Stimulated activated CD4-positive, alpha-beta T cell treated with anti-CD3 and anti-CD28 coated beads, TNF-alpha, amount 100 ng/mL, for 48 hours (primary cell): ENCODE results near the gene GALNT2.

Experiments used
- DNase-seq, 3 donors: peaks; one replicate each; pipeline ENCODE4 v3.0.0-alpha.2; 2020; ENCODE audit warnings: low read depth in 3 of 3

Gene GALNT2

GRCh38 chr1:230066466-230067404 lies at the start of gene GALNT2:
Gene GALNT2 (plus strand): TSS chr1:230067238. CDS start chr1:230067281, 43 bp downstream.
- peak; percentile 66 to 85 (median 83) for DNase-seq

GRCh38 chr1:230020451-230020850 lies 46.6 kb upstream of the GALNT2 start:
- DNase-seq, result no peak

GRCh38 chr1:230022666-230023380 lies 44.2 kb upstream of the GALNT2 start:
- DNase-seq, result no peak

- no peak for DNase-seq
Measured at GRCh38 chr1:230025686-230026085, 41.4 kb upstream of the GALNT2 start.

GRCh38 chr1:230026139-230026538 lies 40.9 kb upstream of the GALNT2 start:
- no peak for DNase-seq

- DNase-seq, result no peak
Measured at GRCh38 chr1:230026572-230026971, 40.5 kb upstream of the GALNT2 start.

GRCh38 chr1:230028602-230029223 lies 38.3 kb upstream of the GALNT2 start:
- DNase-seq, result no peak

- no peak for DNase-seq
Measured at GRCh38 chr1:230029244-230029941, 37.6 kb upstream of the GALNT2 start.

- DNase-seq, result no peak
Measured at GRCh38 chr1:230030122-230030821, 36.8 kb upstream of the GALNT2 start.

- DNase-seq, result no peak
Measured at GRCh38 chr1:230031131-230031530, 35.9 kb upstream of the GALNT2 start.

- no peak for DNase-seq
Measured at GRCh38 chr1:230032516-230033281, 34.3 kb upstream of the GALNT2 start.

GRCh38 chr1:230037261-230037660 lies 29.8 kb upstream of the GALNT2 start:
- DNase-seq, result no peak

- no peak for DNase-seq
Measured at GRCh38 chr1:230040440-230040839, 26.6 kb upstream of the GALNT2 start.

GRCh38 chr1:230043081-230043480 lies 24.0 kb upstream of the GALNT2 start:
- DNase-seq, result no peak

- DNase-seq, result no peak
Measured at GRCh38 chr1:230044729-230045128, 22.3 kb upstream of the GALNT2 start.

GRCh38 chr1:230047114-230047865 lies 19.7 kb upstream of the GALNT2 start:
- no peak for DNase-seq

GRCh38 chr1:230048322-230048721 lies 18.7 kb upstream of the GALNT2 start:
- DNase-seq, result no peak

GRCh38 chr1:230048922-230049321 lies 18.1 kb upstream of the GALNT2 start:
- no peak for DNase-seq

GRCh38 chr1:230049731-230050130 lies 17.3 kb upstream of the GALNT2 start:
- DNase-seq, result no peak
